ENCODE measurements around the gene COA8.
A peak's percentile ranks its signal among the peaks of the same experiment; 100 is the strongest.
"Not testable (repeated sequence)": the region's sequence is repeated elsewhere in the genome, so short reads cannot be mapped to it uniquely, and the experiment has no call there.

Gene COA8

DNA sequence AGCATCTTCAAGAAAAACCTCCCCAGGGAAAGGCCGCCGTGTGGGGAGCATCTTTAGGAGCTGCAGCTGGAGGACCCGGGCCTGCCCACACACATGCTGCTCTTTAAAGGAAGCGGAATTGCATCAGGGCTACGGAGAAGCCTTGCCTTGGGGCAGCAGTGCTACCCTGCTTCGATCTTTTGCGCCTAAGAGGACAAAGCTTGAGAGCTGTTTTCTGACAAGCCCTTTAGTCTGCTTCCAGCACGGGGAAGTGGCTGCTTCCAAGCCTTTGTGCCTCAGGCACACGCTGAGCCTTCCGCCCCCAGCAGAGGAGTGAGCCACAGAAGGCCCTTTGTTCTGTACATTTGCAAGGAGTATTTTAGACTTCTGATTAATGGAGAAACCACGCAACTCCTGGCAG is 31.5 kb downstream of the COA8 start:
- no peak for DNase-seq (ENCODE audit: low read depth)
- TF ChIP-seq, protein P1, sequence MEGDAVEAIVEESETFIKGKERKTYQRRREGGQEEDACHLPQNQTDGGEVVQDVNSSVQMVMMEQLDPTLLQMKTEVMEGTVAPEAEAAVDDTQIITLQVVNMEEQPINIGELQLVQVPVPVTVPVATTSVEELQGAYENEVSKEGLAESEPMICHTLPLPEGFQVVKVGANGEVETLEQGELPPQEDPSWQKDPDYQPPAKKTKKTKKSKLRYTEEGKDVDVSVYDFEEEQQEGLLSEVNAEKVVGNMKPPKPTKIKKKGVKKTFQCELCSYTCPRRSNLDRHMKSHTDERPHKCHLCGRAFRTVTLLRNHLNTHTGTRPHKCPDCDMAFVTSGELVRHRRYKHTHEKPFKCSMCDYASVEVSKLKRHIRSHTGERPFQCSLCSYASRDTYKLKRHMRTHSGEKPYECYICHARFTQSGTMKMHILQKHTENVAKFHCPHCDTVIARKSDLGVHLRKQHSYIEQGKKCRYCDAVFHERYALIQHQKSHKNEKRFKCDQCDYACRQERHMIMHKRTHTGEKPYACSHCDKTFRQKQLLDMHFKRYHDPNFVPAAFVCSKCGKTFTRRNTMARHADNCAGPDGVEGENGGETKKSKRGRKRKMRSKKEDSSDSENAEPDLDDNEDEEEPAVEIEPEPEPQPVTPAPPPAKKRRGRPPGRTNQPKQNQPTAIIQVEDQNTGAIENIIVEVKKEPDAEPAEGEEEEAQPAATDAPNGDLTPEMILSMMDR (IDR thresholded peaks at IDR 0.05; ENCODE audit: insufficient read depth, low read depth, low read length, missing control alignments): no peak
- no peak overlapping the region for H3K4me3 ChIP-seq (ENCODE audit: low read depth, low read length)

DNA sequence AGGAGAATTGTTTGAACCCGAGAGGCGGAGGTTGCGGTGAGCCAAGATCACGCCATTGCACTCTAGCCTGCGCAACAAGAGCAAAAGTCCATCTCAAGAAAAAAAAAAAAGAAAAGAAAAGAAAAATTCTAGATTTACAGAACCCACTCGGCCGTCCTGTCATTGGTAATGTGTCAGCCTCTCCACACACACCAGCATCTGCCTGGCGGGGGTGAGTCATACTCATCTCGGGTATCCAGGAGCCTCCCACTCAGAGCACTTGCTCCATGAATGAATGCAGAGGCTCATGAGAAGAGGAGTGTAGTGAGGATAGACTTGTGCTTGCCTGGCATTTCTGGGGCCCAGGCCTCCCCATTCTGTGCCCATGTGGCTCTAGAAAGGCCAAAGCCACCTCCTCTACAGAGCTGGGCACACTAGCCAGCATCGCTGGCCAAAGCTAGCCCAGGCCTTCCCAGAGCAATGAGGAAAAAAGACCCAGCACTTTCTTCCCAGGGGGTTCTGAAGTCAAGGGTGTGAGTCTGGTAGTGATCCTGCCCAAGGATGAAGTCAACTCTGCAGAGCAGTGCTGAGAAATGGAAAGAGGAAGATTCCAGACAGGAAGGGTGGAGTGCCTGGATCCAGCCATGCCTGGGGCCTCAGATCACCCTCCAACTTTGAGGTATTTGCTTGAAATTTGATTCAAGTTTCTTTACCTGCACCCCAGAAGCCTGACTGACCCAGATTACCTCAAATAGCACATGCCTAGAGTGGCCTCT is 35.0 kb downstream of the COA8 start:
- no peak for DNase-seq (ENCODE audit: low read depth)
- TF ChIP-seq, protein P1 (IDR thresholded peaks at IDR 0.05; ENCODE audit: insufficient read depth, low read depth, low read length, missing control alignments): no peak

DNA sequence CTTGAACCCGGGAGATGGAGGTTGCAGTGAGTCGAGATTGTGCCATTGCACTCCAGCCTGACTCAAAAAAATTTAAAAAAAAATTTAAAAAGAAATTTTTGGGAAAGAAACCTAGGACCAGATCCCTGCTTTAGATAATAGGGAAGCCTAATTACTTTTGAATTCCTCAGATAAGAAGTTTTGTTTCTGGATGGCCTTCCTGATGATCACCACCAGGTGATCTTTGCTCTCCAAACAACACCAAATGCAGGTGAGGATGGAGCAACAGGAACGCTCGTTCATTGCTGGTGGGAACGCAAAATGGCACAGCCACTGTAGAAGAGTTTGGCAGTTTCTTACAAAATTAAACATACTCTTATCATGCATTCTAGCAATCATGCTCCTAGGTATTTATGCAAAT is 37.7 kb downstream of the COA8 start:
- no peak for DNase-seq (ENCODE audit: low read depth)
- no peak overlapping the region for H3K4me3 ChIP-seq (ENCODE audit: low read depth, low read length)
- TF ChIP-seq, protein P1 (IDR thresholded peaks at IDR 0.05; ENCODE audit: insufficient read depth, low read depth, low read length, missing control alignments): no peak

More for the DNA sequence above, 35.0 kb downstream of the COA8 start:
- no peak overlapping the region for H3K4me3 ChIP-seq (ENCODE audit: low read depth, low read length)

DNA sequence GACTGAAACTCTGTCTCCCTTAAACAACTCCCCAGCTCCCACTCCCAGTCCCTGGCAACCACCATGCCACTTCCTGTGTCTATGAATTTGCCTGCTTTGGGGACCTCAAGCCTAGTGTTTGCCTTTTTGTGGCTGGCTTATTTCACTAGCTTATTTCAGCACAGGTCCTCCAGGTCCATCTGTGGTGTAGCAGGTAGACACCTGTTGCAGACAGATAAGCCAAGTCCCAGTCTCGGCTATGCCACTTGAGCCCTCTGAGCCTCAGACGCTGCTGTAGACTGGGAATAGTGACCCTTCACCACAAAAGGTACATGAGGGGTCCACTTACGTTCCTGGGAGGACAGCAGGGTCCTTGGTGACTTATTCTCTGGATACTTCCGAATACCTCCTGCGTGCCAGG is 41.9 kb downstream of the COA8 start:
- no peak overlapping the region for H3K4me3 ChIP-seq (ENCODE audit: low read depth, low read length)
- TF ChIP-seq, protein P1 (IDR thresholded peaks at IDR 0.05; ENCODE audit: insufficient read depth, low read depth, low read length, missing control alignments): no peak
- no peak for DNase-seq (ENCODE audit: low read depth)

DNA sequence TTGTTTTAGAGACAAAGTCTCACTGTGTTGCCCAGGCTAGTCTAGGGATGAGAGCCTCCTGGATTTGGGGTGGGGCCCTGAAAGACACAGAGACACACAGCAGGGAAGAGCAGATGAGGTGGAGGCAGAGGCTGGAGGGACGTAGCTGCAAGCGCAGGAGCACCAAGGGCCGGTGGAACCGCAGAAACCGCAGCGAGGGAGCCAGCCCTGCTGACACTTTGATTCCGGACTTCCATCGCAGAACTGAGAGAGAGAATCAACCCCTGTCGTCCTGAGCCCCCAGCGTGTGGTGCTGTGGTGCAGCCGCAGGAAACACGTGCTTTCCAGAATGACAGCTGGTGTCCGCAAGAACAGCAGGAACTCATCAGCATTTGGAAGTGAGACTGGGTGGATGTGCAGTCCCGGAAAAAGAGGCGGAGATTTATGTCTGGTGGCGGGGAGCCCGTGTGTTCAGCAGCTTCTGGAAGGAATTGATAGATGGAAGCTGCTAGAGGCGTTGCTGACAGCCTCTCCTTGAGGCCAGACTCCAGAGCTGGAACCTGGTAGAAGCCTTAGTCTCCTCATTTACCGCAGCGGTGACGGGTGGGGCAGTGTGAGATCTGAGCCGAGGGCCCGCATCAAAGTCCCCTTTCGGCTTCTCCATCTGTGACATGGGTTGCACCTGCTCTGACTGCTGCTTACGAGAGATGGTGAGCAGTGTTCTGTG is 44.4 kb downstream of the COA8 start:
- TF ChIP-seq, protein P1 (IDR thresholded peaks at IDR 0.05; ENCODE audit: insufficient read depth, low read depth, low read length, missing control alignments): peak; percentile 19
- peak; percentile 90 for DNase-seq (ENCODE audit: low read depth)
- H3K4me3 ChIP-seq (ENCODE audit: low read depth, low read length): peak overlapping the region; percentile 3

DNA sequence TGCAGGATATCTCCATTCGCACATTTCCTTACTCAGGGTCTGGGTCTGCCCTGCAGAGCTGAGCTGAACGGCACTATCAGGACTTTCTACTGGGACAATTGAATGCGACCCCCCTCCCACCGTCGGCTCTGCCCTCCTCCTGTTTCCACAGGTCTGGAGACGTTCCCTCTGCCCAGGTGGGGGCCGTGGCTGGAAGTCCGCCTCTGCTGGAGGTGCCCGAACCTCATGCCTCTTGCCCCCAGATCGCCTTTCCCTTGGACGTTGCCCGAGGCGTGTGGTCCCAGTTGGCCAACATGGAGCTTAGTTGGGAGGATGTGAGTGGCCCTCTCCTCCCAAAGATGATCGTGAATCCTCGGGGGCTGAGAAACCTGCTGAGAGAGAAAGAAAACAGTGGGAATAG is 45.1 kb downstream of the COA8 start:
- no peak overlapping the region for H3K4me3 ChIP-seq (ENCODE audit: low read depth, low read length)
- DNase-seq (ENCODE audit: low read depth): no peak
- TF ChIP-seq, protein P1 (IDR thresholded peaks at IDR 0.05; ENCODE audit: insufficient read depth, low read depth, low read length, missing control alignments): no peak

DNA sequence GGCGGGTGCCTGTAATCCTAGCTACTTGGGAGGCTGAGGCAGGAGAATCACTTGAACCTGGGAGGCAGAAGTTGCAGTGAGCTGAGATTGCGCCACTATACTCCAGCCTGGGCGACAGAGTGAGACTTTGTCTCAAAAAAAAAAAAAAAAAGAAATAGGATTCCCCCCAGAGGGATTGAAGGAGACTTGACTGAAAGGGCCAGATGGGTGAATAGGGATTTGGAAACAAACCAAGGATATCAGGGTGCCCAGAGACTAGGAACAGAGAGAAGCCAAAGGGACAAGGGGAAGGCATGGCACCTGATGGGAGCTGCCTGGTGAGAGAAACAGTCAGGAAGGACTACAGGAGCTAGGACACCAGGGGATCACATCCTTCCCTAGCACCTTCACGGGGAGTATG is 46.3 kb downstream of the COA8 start:
- DNase-seq (ENCODE audit: low read depth); H3K4me3 ChIP-seq (ENCODE audit: low read depth, low read length): not testable (repeated sequence)

All from GM12865 (cell line).